ENCODE results near the gene PUSL1.
A peak's percentile ranks its signal among the peaks of the same experiment; 100 is the strongest.

The PUSL1 gene

GRCh38 chr1:1324084-1324523 is 15.7 kb downstream of the PUSL1 start:
- no peak for DNase-seq (ENCODE audit: low read depth in 2 of 2)

GRCh38 chr1:1324524-1325287 is 16.3 kb downstream of the PUSL1 start, which contains the start of the genes CPTP and INTS11:
Gene CPTP (plus strand): TSS chr1:1324802. CDS start chr1:1326911, 2,109 bp downstream.
Gene INTS11 (minus strand): TSS chr1:1324660. CDS start chr1:1324608, 52 bp downstream.
- DNase-seq (ENCODE audit: low read depth in 2 of 2) = peak; percentile 93 to 95

GRCh38 chr1:1325288-1326074 is 17.1 kb downstream of the PUSL1 start:
- no peak for DNase-seq (ENCODE audit: low read depth in 2 of 2)

- no peak for DNase-seq (ENCODE audit: low read depth in 2 of 2)
Observed at GRCh38 chr1:1326075-1326605, 17.7 kb downstream of the PUSL1 start.

GRCh38 chr1:1327291-1327690 is 18.9 kb downstream of the PUSL1 start:
- no peak for DNase-seq (ENCODE audit: low read depth in 2 of 2)

- no peak for DNase-seq (ENCODE audit: low read depth in 2 of 2)
Observed at GRCh38 chr1:1328254-1328653, 19.9 kb downstream of the PUSL1 start.

- no peak for DNase-seq (ENCODE audit: low read depth in 2 of 2)
Observed at GRCh38 chr1:1329304-1330210, 21.2 kb downstream of the PUSL1 start.

GRCh38 chr1:1330366-1331067 is 22.1 kb downstream of the PUSL1 start:
- no peak for DNase-seq (ENCODE audit: low read depth in 2 of 2)

GRCh38 chr1:1331068-1331965 is 22.9 kb downstream of the PUSL1 start, which contains the start of gene TAS1R3:
Gene TAS1R3 (plus strand): TSS chr1:1331280. CDS start chr1:1331346, 66 bp downstream.
- DNase-seq (ENCODE audit: low read depth in 2 of 2) = no peak

- no peak for DNase-seq (ENCODE audit: low read depth in 2 of 2)
Observed at GRCh38 chr1:1332031-1332755, 23.8 kb downstream of the PUSL1 start.

- DNase-seq (ENCODE audit: low read depth in 2 of 2) = no peak
Observed at GRCh38 chr1:1332774-1333480, 24.5 kb downstream of the PUSL1 start.

- no peak for DNase-seq (ENCODE audit: low read depth in 2 of 2)
Observed at GRCh38 chr1:1333551-1334241, 25.3 kb downstream of the PUSL1 start.

- DNase-seq (ENCODE audit: low read depth in 2 of 2) = no peak
Observed at GRCh38 chr1:1334835-1335234, 26.4 kb downstream of the PUSL1 start.

- no peak for DNase-seq (ENCODE audit: low read depth in 2 of 2)
Observed at GRCh38 chr1:1335283-1335682, 26.9 kb downstream of the PUSL1 start.

- no peak for DNase-seq (ENCODE audit: low read depth in 2 of 2)
Observed at GRCh38 chr1:1335792-1336248, 27.4 kb downstream of the PUSL1 start.

GRCh38 chr1:1336446-1336845 is 28.0 kb downstream of the PUSL1 start:
- no peak for DNase-seq (ENCODE audit: low read depth in 2 of 2)

- no peak for DNase-seq (ENCODE audit: low read depth in 2 of 2)
Observed at GRCh38 chr1:1336931-1337792, 28.8 kb downstream of the PUSL1 start.
